ENCODE measurements around the gene THAP3. TPM values are rescaled to one million over a fixed set of nuclear protein-coding genes. Genes with fewer than 3 reads are reported as not detected.

Gene THAP3
- total RNA-seq, 1 experiment from 2014 or later, result 54.6 TPM

- no peaks in the 10 kb centered on the region for H3F3A ChIP-seq (ENCODE audit: low read length, unreplicated experiment)
- no peak for ATAC-seq
- H3K9ac ChIP-seq (ENCODE audit: low read length), result no peak overlapping the region
- H3K79me2 ChIP-seq (ENCODE audit: low read length), result peaks cover 79% of the 10 kb centered on the region
- ChIA-PET POLR2A (ENCODE audit: unreplicated experiment) (interaction anchor here (0.7 kb wide), 1 partner anchor 14 kb away, joined by 4 read pairs; no protein-coding TSS in a partner anchor), CTCF (interaction anchor here (0.6 to 0.7 kb wide), 2 partner anchors 137 to 515 kb away, joined by 3 to 5 read pairs; no protein-coding TSS in a partner anchor)
- H3K27me3 ChIP-seq (ENCODE audit: low read length), result no peaks in the 10 kb centered on the region
- TF ChIP-seq CTCF (conservative IDR thresholded peaks at IDR 0.05; ENCODE audit: low read depth, low read length) (no peak), EZH2phosphoT487 (IDR thresholded peaks at IDR 0.05; ENCODE audit: borderline replicate concordance, low read length) (no peak), EZH2 (IDR thresholded peaks at IDR 0.05; ENCODE audit: low read length, unreplicated experiment) (no peak)
- no peak overlapping the region for H3K27ac ChIP-seq (ENCODE audit: low read length)
- H3K9me3 ChIP-seq (ENCODE audit: low read length), result no peaks in the 10 kb centered on the region
- H3K4me3 ChIP-seq (ENCODE audit: low read length), result no peak overlapping the region
- intact Hi-C loops (cut with micrococcal nuclease), result no loop called here
- BruUV-seq (replicated peaks), result no TSS peak
- H2AFZ ChIP-seq (ENCODE audit: low read length), result no peak overlapping the region
- DNase-seq, result no peak
- H3K4me1 ChIP-seq (ENCODE audit: insufficient read depth, low read length), result peaks cover 16% of the 10 kb centered on the region
- no peak overlapping the region for H3K4me2 ChIP-seq (ENCODE audit: low read length)
- H3K36me3 ChIP-seq (ENCODE audit: low read depth, low read length), result peaks cover 60% of the 10 kb centered on the region
- H4K20me1 ChIP-seq (ENCODE audit: low read length), result peaks cover 66% of the 10 kb centered on the region
- no peaks in the 10 kb centered on the region for H3K9me2 ChIP-seq (replicated peaks; ENCODE audit: low read length)
Observed at GRCh38 chr1:6596886-6597776, 27.5 kb upstream of the THAP3 start.

GRCh38 chr1:6597777-6598131 lies 26.9 kb upstream of the THAP3 start:
- Histone ChIP-seq H3K9me2 (replicated peaks; ENCODE audit: low read length) (no peaks in the 10 kb centered on the region), H3K4me2 (ENCODE audit: low read length) (no peak overlapping the region), H2AFZ (ENCODE audit: low read length) (no peak overlapping the region), H3K9me3 (ENCODE audit: low read length) (no peaks in the 10 kb centered on the region), H3K4me3 (ENCODE audit: low read length) (no peak overlapping the region), H3K9ac (ENCODE audit: low read length) (no peak overlapping the region), H3K27me3 (ENCODE audit: low read length) (no peaks in the 10 kb centered on the region), H3F3A (ENCODE audit: low read length, unreplicated experiment) (no peaks in the 10 kb centered on the region), H3K79me2 (ENCODE audit: low read length) (peaks cover 81% of the 10 kb centered on the region), H4K20me1 (ENCODE audit: low read length) (peaks cover 59% of the 10 kb centered on the region), H3K27ac (ENCODE audit: low read length) (no peak overlapping the region), H3K36me3 (ENCODE audit: low read depth, low read length) (peaks cover 55% of the 10 kb centered on the region), H3K4me1 (ENCODE audit: insufficient read depth, low read length) (peaks cover 16% of the 10 kb centered on the region)
- ATAC-seq, result no peak
- CTCF ChIA-PET, result interaction anchor here (0.6 to 0.7 kb wide), 2 partner anchors 138 to 515 kb away, joined by 3 to 5 read pairs; no protein-coding TSS in a partner anchor
- TF ChIP-seq CTCF (conservative IDR thresholded peaks at IDR 0.05; ENCODE audit: low read depth, low read length) (no peak), EZH2 (IDR thresholded peaks at IDR 0.05; ENCODE audit: low read length, unreplicated experiment) (no peak), EZH2phosphoT487 (IDR thresholded peaks at IDR 0.05; ENCODE audit: borderline replicate concordance, low read length) (no peak)
- POLR2A ChIA-PET (ENCODE audit: unreplicated experiment), result interaction anchor here (0.7 kb wide), 1 partner anchor 15 kb away, joined by 4 read pairs; no protein-coding TSS in a partner anchor
- intact Hi-C loops (cut with micrococcal nuclease), result no loop called here
- no peak for DNase-seq
- no TSS peak for BruUV-seq (replicated peaks)
